Measurements from ENCODE around the gene CDH8.

DNA sequence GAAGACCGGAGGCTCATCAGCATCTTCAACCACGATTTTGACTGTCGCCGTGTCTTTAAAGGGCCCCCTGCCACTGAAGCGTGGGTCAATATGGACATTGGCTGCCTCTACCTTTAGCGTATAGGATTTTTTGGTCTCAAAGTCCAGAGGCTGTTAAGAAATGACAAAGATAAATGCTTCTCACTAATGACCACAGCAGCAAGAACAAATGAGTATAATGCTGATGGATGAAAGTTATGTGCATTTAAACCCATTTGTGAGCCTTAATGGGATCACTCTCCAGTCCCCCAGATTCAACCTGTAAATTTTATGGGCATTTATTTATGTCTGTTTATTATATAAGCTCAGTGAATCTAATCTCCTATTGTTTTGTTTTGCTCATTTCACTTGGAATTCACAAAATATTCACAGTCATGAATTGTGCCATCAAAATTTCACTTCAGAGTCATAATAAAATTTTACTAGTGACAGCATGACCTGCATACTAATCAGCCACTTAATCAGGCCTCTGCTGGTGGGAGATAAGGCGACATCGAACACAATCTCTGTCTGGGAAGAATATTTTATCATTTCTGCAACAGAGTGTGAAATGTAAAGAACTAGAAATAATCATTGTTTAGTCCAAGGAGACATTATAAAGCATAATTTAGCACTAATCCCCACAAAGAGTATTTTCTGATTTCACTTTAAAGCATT, 218.5 kb downstream of the CDH8 start:
- no peak for TF ChIP-seq POLR2A (IDR thresholded peaks at IDR 0.05)
- TF ChIP-seq, protein P1, sequence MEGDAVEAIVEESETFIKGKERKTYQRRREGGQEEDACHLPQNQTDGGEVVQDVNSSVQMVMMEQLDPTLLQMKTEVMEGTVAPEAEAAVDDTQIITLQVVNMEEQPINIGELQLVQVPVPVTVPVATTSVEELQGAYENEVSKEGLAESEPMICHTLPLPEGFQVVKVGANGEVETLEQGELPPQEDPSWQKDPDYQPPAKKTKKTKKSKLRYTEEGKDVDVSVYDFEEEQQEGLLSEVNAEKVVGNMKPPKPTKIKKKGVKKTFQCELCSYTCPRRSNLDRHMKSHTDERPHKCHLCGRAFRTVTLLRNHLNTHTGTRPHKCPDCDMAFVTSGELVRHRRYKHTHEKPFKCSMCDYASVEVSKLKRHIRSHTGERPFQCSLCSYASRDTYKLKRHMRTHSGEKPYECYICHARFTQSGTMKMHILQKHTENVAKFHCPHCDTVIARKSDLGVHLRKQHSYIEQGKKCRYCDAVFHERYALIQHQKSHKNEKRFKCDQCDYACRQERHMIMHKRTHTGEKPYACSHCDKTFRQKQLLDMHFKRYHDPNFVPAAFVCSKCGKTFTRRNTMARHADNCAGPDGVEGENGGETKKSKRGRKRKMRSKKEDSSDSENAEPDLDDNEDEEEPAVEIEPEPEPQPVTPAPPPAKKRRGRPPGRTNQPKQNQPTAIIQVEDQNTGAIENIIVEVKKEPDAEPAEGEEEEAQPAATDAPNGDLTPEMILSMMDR (IDR thresholded peaks at IDR 0.05): no peak

Data from body of pancreas (tissue), 4 donors.